Muscle layer of duodenum (tissue), 2 donors: ENCODE measurements around the gene GLOD5.

Experiments used
- H3K27ac ChIP-seq: one replicate; pipeline ENCODE4 v1.7.0; 2013; ENCODE audit warnings: mild to moderate bottlenecking, low read length
- H3K27me3 ChIP-seq: one replicate; pipeline ENCODE4 v1.7.0; 2013; ENCODE audit warnings: low read depth, mild to moderate bottlenecking, control low read depth, low read length
- H3K36me3 ChIP-seq, 2 donors: one replicate each; pipeline ENCODE4 v1.7.0; 2013; ENCODE audit warnings: low read length in 2 of 2, control low read depth in 1 of 2, mild to moderate bottlenecking in 1 of 2; ENCODE audit not compliant: insufficient read depth in 2 of 2, control insufficient read depth in 1 of 2
- H3K4me1 ChIP-seq, 2 donors: one replicate each; pipeline ENCODE4 v1.7.0; 2013; ENCODE audit warnings: low read length in 2 of 2, mild to moderate bottlenecking in 2 of 2, control low read depth in 1 of 2, moderate library complexity in 1 of 2; ENCODE audit not compliant: insufficient read depth in 2 of 2, control insufficient read depth in 1 of 2
- H3K4me3 ChIP-seq, 2 donors: one replicate each; pipeline ENCODE4 v1.7.0; 2013; ENCODE audit warnings: low read length in 2 of 2, low read depth in 1 of 2, mild to moderate bottlenecking in 1 of 2
- H3K9me3 ChIP-seq, 2 donors: one replicate each; pipeline ENCODE4 v1.7.0; 2013; ENCODE audit warnings: low read length in 2 of 2, control low read depth in 1 of 2, mild to moderate bottlenecking in 1 of 2; ENCODE audit not compliant: control insufficient read depth in 1 of 2
- donor health status: healthy.

Gene GLOD5

GRCh38 chrX:48798318-48798717 is 36.8 kb downstream of the GLOD5 start:
- H3K4me1 ChIP-seq: peaks cover 4 to 5% of the 10 kb centered on the region in 2 donors
- H3K36me3 ChIP-seq: no peaks in the 10 kb centered on the region
- no peak overlapping the region for H3K4me3 ChIP-seq
- no peaks in the 10 kb centered on the region for H3K27me3 ChIP-seq
- H3K27ac ChIP-seq: no peak overlapping the region
- H3K9me3 ChIP-seq: no peaks in the 10 kb centered on the region

GRCh38 chrX:48800574-48801279 is 39.2 kb downstream of the GLOD5 start:
- H3K27me3 ChIP-seq: no peaks in the 10 kb centered on the region
- peaks cover 4 to 5% of the 10 kb centered on the region in 2 donors for H3K4me1 ChIP-seq
- H3K9me3 ChIP-seq: no peaks in the 10 kb centered on the region
- H3K4me3 ChIP-seq: peak overlapping the region; percentile 63 to 75
- peak overlapping the region; percentile 92 for H3K27ac ChIP-seq
- peaks cover 0 to 13% of the 10 kb centered on the region in 2 donors for H3K36me3 ChIP-seq

GRCh38 chrX:48801280-48802088 is 39.9 kb downstream of the GLOD5 start, which contains the start of gene HDAC6:
Gene HDAC6 (plus strand): TSS chrX:48802067. CDS start chrX:48802693, 626 bp downstream.
- H3K27ac ChIP-seq: peak within 1 kb of the TSS; percentile 96
- H3K36me3 ChIP-seq: peaks cover 3 to 13% of the 10 kb centered on the region in 2 donors
- peak within 1 kb of the TSS; percentile 63 to 75 for H3K4me3 ChIP-seq
- H3K4me1 ChIP-seq: peaks cover 4 to 5% of the 10 kb centered on the region in 2 donors
- H3K9me3 ChIP-seq: no peaks in the 10 kb centered on the region
- H3K27me3 ChIP-seq: no peaks in the 10 kb centered on the region

DNA sequence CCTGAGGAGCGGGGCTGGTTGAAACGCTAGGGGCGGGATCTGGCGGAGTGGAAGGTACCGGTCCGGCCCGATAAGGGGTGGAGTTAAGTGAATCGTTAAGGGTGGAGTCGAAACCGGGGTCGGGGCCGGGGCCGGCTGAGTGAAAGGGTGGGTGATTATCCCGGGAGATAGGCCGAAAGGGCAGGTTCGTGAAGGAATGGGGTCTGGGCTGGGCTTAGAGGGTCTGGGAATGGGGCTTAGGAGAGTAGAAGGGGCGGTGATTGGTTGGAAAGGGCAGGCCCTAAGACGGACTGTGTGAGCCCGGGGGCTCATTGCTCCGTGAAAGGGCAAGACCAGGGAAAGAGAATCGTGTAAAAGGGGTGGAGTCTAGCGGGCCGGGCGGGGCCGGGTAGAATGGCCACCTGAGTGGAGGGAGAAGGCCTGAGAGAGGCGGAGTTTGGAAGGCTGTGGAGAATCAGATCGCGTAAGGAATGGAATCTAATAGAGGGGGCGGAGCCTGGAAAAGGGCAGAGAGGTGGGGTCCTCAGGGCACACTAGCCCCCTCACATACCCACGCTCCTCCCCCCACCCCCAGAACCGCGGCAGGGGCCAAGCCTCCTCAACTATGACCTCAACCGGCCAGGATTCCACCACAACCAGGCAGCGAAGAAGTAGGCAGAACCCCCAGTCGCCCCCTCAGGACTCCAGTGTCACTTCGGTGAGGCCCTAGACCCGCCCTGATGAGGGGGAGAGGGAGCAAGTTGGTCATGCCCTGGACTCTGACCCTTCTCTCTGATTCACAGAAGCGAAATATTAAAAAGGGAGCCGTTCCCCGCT is 40.8 kb downstream of the GLOD5 start:
- H3K4me3 ChIP-seq: peak overlapping the region; percentile 54 to 60
- H3K4me1 ChIP-seq: peaks cover 4 to 5% of the 10 kb centered on the region in 2 donors

GRCh38 chrX:48802905-48803200 is 41.3 kb downstream of the GLOD5 start:
- H3K4me3 ChIP-seq: peak overlapping the region; percentile 54 to 60
- H3K27ac ChIP-seq: peak overlapping the region; percentile 96
- no peaks in the 10 kb centered on the region for H3K27me3 ChIP-seq
- peaks cover 4 to 5% of the 10 kb centered on the region in 2 donors for H3K4me1 ChIP-seq
- H3K9me3 ChIP-seq: no peaks in the 10 kb centered on the region
- peaks cover 3 to 14% of the 10 kb centered on the region in 2 donors for H3K36me3 ChIP-seq

More for the DNA sequence above, 40.8 kb downstream of the GLOD5 start:
- Histone ChIP-seq H3K27me3 (no peaks in the 10 kb centered on the region), H3K36me3 (peaks cover 3 to 13% of the 10 kb centered on the region in 2 donors), H3K9me3 (no peaks in the 10 kb centered on the region), H3K27ac (peak overlapping the region; percentile 96)

- peaks cover 0 to 4% of the 10 kb centered on the region in 2 donors for H3K4me1 ChIP-seq
- H3K27me3 ChIP-seq: no peaks in the 10 kb centered on the region
- H3K36me3 ChIP-seq: peaks cover 3 to 23% of the 10 kb centered on the region in 2 donors
- no peak overlapping the region for H3K27ac ChIP-seq
- H3K9me3 ChIP-seq: no peaks in the 10 kb centered on the region
- no peak overlapping the region for H3K4me3 ChIP-seq
These were observed 44.5 kb downstream of the GLOD5 start for GRCh38 chrX:48806081-48806480.

GRCh38 chrX:48813644-48814043 is 52.1 kb downstream of the GLOD5 start:
- Histone ChIP-seq H3K9me3 (no peaks in the 10 kb centered on the region), H3K27me3 (no peaks in the 10 kb centered on the region), H3K27ac (no peak overlapping the region), H3K4me1 (no peaks in the 10 kb centered on the region), H3K4me3 (no peak overlapping the region), H3K36me3 (peaks cover 7 to 56% of the 10 kb centered on the region in 2 donors)

- H3K4me1 ChIP-seq: no peaks in the 10 kb centered on the region
- H3K27me3 ChIP-seq: no peaks in the 10 kb centered on the region
- H3K36me3 ChIP-seq: peaks cover 7 to 58% of the 10 kb centered on the region in 2 donors
- no peak overlapping the region for H3K27ac ChIP-seq
- no peak overlapping the region for H3K4me3 ChIP-seq
- no peaks in the 10 kb centered on the region for H3K9me3 ChIP-seq
These were observed 53.2 kb downstream of the GLOD5 start for GRCh38 chrX:48814722-48815121.

DNA sequence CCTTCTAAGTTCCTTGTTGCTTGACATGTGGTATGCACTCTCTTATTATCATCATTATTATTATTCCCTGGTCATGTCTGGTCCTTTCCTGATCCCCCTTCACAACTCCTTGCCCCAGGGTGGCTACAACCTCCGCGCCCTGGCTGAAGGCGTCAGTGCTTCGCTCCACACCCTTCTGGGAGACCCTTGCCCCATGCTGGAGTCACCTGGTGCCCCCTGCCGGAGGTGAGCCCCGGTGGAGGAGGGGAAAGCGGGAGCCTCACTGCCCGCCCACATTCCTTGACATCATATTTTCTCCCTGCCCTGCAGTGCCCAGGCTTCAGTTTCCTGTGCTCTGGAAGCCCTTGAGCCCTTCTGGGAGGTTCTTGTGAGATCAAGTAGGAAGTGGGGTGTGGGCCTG is 53.7 kb downstream of the GLOD5 start:
- Histone ChIP-seq H3K27ac (no peak overlapping the region), H3K4me1 (no peaks in the 10 kb centered on the region), H3K9me3 (no peaks in the 10 kb centered on the region), H3K4me3 (no peak overlapping the region), H3K27me3 (no peaks in the 10 kb centered on the region), H3K36me3 (peaks cover 11 to 63% of the 10 kb centered on the region in 2 donors)

GRCh38 chrX:48816014-48816810 is 54.7 kb downstream of the GLOD5 start:
- no peak overlapping the region for H3K4me3 ChIP-seq
- no peaks in the 10 kb centered on the region for H3K9me3 ChIP-seq
- peaks cover 14 to 72% of the 10 kb centered on the region in 2 donors for H3K36me3 ChIP-seq
- no peaks in the 10 kb centered on the region for H3K4me1 ChIP-seq
- no peak overlapping the region for H3K27ac ChIP-seq
- H3K27me3 ChIP-seq: no peaks in the 10 kb centered on the region
